Measurements from ENCODE around the gene PPIA.

DNA sequence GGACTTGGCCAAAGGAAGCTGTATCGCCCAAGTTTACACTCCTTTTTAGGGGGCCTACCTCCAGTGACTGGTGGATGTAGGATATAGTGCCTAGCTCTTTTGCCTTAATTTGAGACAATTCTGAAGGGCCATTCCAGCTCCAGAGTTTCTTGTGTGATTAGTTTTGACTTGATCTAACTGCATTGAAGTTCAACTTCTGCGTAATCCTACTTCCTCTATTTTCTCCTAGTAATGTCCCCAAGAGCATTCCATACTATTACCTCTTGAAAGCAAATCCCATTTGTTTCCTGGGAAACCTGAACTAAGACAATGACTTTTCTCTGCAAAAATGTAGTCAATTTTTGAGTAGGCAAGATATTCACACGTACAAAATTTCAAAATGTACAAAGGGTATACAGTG lies 56.1 kb downstream of the PPIA start:
- TF ChIP-seq EP300 (IDR thresholded peaks at IDR 0.05) = no peak
- TF ChIP-seq, protein P1, sequence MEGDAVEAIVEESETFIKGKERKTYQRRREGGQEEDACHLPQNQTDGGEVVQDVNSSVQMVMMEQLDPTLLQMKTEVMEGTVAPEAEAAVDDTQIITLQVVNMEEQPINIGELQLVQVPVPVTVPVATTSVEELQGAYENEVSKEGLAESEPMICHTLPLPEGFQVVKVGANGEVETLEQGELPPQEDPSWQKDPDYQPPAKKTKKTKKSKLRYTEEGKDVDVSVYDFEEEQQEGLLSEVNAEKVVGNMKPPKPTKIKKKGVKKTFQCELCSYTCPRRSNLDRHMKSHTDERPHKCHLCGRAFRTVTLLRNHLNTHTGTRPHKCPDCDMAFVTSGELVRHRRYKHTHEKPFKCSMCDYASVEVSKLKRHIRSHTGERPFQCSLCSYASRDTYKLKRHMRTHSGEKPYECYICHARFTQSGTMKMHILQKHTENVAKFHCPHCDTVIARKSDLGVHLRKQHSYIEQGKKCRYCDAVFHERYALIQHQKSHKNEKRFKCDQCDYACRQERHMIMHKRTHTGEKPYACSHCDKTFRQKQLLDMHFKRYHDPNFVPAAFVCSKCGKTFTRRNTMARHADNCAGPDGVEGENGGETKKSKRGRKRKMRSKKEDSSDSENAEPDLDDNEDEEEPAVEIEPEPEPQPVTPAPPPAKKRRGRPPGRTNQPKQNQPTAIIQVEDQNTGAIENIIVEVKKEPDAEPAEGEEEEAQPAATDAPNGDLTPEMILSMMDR (IDR thresholded peaks at IDR 0.05) = no peak
